HCT116 (cell line): ENCODE results near the gene BTBD9. TPM values are rescaled to one million over a fixed set of nuclear protein-coding genes. Genes with fewer than 3 reads are reported as not detected.

ENCODE experiments used
- ATAC-seq: fragments of 200-7000 bp; cut with Tn5 transposase; 2 replicates; pipeline ENCODE4 v1.9.1; 2020; ENCODE audit warnings: mild to moderate bottlenecking, moderate library complexity
- BruUV-seq: library from RNA; stranded (reverse); fragments of 400-500 nt; replicated peaks from 2 replicates; lab custom pipeline; 2021; lab: Mats Ljungman, UMichigan
- CTCF ChIA-PET: fragments of 300-600 bp; sonication (Branson Sonifier 250); formaldehyde crosslinking; loops from one replicate; lab custom pipeline; 2021; ENCODE audit warnings: antibody characterized with exemption; lab: Charles Lee
- POLR2A ChIA-PET: fragments of 300-600, 350-600 bp; sonication (Branson Sonifier 250); formaldehyde crosslinking; loops from one replicate; lab custom pipeline; 2021; ENCODE audit warnings: antibody characterized with exemption; lab: Charles Lee
- RAD21 ChIA-PET, 2 experiments: fragments of 300-600 bp; sonication (Branson Sonifier 250); formaldehyde crosslinking; loops; one replicate each; lab custom pipeline; 2023; ENCODE audit warnings: low total read pairs in 2 of 2; ENCODE audit not compliant: uncharacterized antibody in 2 of 2, unreplicated experiment in 2 of 2, low non-redundant PET in 1 of 2; lab: Charles Lee
- DNase-seq: peaks from one replicate; pipeline ENCODE4 v3.0.0-alpha.2; 2010; ENCODE audit warnings: low read depth, low spot score
- H2AFZ ChIP-seq: fragments of 200-600 bp; shearing (Covaris generic), sonication (generic); 2 replicates; pipeline ENCODE4 v1.6.1; 2017; ENCODE audit warnings: low read depth, mixed run types, mixed read lengths, antibody characterized with exemption, low read length; ENCODE audit not compliant: poor library complexity, severe bottlenecking
- H3K27ac ChIP-seq: 2 replicates; pipeline ENCODE4 v1.5.1; 2012; ENCODE audit warnings: low read depth, low read length
- H3K27me3 ChIP-seq: fragments of 200-600 bp; sonication (generic); 2 replicates; pipeline ENCODE4 v1.6.1; 2016; ENCODE audit warnings: mixed run types, low read length, mixed read lengths; ENCODE audit not compliant: insufficient read depth
- H3K36me3 ChIP-seq, 2 experiments: fragments of 200-500 bp in 1 of 2; fragments of 200-600 bp in 1 of 2; sonication (Bioruptor generic) in 1 of 2; sonication (generic) in 1 of 2; 2 replicates each; pipeline versions ENCODE4 v1.5.1 to v1.6.1; 2014 to 2016; ENCODE audit warnings: low read length in 2 of 2, inconsistent platforms in 1 of 2, mixed read lengths in 1 of 2, mixed run types in 1 of 2; ENCODE audit not compliant: insufficient read depth in 2 of 2, control insufficient read depth in 1 of 2
- H3K4me1 ChIP-seq, 2 experiments: fragments of 200-600 bp in 1 of 2; sonication (generic) in 1 of 2; 2 replicates each; pipeline versions ENCODE4 v1.5.1 to v1.6.1; 2012 to 2017; ENCODE audit warnings: low read length in 2 of 2, inconsistent platforms in 1 of 2, mild to moderate bottlenecking in 1 of 2, mixed read lengths in 1 of 2, mixed run types in 1 of 2, moderate library complexity in 1 of 2; ENCODE audit not compliant: insufficient read depth in 2 of 2, control insufficient read depth in 1 of 2
- H3K4me2 ChIP-seq: fragments of 200-600 bp; sonication (generic); 2 replicates; pipeline ENCODE4 v1.6.1; 2017; ENCODE audit warnings: mixed run types, low read length, mixed read lengths
- H3K4me3 ChIP-seq, 2 experiments: fragments of 200-600 bp in 1 of 2; sonication (generic) in 1 of 2; replicated peaks in 1 of 2; 2 replicates each; pipeline ENCODE4 v1.5.1; 2011 to 2016; ENCODE audit warnings: low read length in 2 of 2, control low read depth in 1 of 2, low read depth in 1 of 2, mild to moderate bottlenecking in 1 of 2, mixed read lengths in 1 of 2, mixed run types in 1 of 2
- H3K79me2 ChIP-seq: fragments of 200-600 bp; sonication (generic); 2 replicates; pipeline ENCODE4 v1.6.1; 2017; ENCODE audit warnings: mild to moderate bottlenecking, mixed run types, low read length, moderate library complexity, mixed read lengths; ENCODE audit not compliant: insufficient read depth
- H3K9ac ChIP-seq: fragments of 200-600 bp; sonication (generic); 2 replicates; pipeline ENCODE4 v1.6.1; 2016; ENCODE audit warnings: low read length, mixed read lengths
- H3K9me2 ChIP-seq: fragments of 200-600 bp; sonication (generic), shearing (Covaris generic); 2 replicates; pipeline ENCODE4 v1.6.1; 2017; ENCODE audit warnings: mixed run types, mild to moderate bottlenecking, moderate library complexity; ENCODE audit not compliant: insufficient read depth
- H3K9me3 ChIP-seq, 2 experiments: fragments of 200-500 bp in 1 of 2; fragments of 200-600 bp in 1 of 2; sonication (Bioruptor generic) in 1 of 2; sonication (generic) in 1 of 2; 2 replicates each; pipeline ENCODE4 v1.6.1; 2014 to 2017; ENCODE audit warnings: low read length in 2 of 2, mixed read lengths in 2 of 2, inconsistent platforms in 1 of 2, low read depth in 1 of 2, mild to moderate bottlenecking in 1 of 2, mixed run types in 1 of 2, moderate library complexity in 1 of 2; ENCODE audit not compliant: control insufficient read depth in 1 of 2, insufficient read depth in 1 of 2
- H4K20me1 ChIP-seq: fragments of 200-600 bp; sonication (generic), shearing (Covaris generic); 2 replicates; pipeline ENCODE4 v1.6.1; 2017; ENCODE audit warnings: mixed run types, mild to moderate bottlenecking, moderate library complexity; ENCODE audit not compliant: insufficient read depth
- REST ChIP-seq: IDR thresholded peaks from 2 replicates; pipeline ENCODE4 v1.6.1; 2012; ENCODE audit warnings: low read depth
- SP1 ChIP-seq: IDR thresholded peaks from 2 replicates; pipeline ENCODE4 v1.6.1; 2012; ENCODE audit warnings: low read depth
- ZFX ChIP-seq: fragments of 450-650 bp; IDR thresholded peaks from 2 replicates; pipeline ENCODE4 v1.6.1; 2017
- intact Hi-C: fragments of 100-400 bp; cut with micrococcal nuclease; formaldehyde crosslinking; loops from 2 replicates; pipeline ENCODE4 v1.10.0; 2022
- total RNA-seq: library from RNA; stranded (reverse); gene quantifications from one replicate; pipeline ENCODE4 v1.2.1, GENCODE V29; 2021; ENCODE audit not compliant: unreplicated experiment
- TF ChIP-seq, protein P1 (sequence below), 3 experiments: fragments of 200-600 bp in 1 of 3; sonication (generic) in 1 of 3; IDR thresholded peaks in 2 of 3; conservative IDR thresholded peaks in 1 of 3; 2 replicates each; pipeline ENCODE4 v1.5.1; 2012 to 2017; ENCODE audit warnings: low read depth in 2 of 3, low read length in 2 of 3, antibody characterized with exemption in 1 of 3, borderline replicate concordance in 1 of 3, control low read depth in 1 of 3, mild to moderate bottlenecking in 1 of 3, mixed read lengths in 1 of 3, mixed run types in 1 of 3, moderate library complexity in 1 of 3; ENCODE audit not compliant: insufficient read depth in 1 of 3
- TF ChIP-seq, protein P2 (sequence below): IDR thresholded peaks from 2 replicates; pipeline ENCODE4 v1.6.1; 2011; ENCODE audit warnings: mild to moderate bottlenecking, low read length, moderate library complexity; ENCODE audit not compliant: insufficient replicate concordance; ENCODE audit errors: extremely low read depth
- TF ChIP-seq, protein P3 (sequence below): IDR thresholded peaks from 2 replicates; pipeline ENCODE4 v1.6.1; 2012

BTBD9 gene
- total RNA-seq, 1 experiment from 2014 or later = 10.9 TPM

DNA sequence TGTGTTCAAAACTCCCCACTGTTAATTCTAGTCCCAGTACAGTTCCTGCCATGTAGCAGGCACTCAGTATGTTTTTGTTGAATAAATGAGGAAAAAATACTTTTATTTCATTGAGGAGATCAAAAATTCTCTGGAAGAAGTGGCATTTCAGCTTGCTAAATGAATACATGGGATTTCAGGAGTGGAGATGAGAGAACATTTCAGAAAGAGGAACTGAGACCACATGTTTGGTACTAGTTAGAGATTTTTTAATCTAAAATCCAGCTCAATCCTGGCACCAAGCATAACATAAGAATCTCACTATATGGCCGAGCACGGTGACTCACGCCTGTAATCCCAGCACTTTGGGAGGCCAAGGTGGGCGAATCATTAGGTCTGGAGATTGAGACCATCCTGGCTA is 75.4 kb downstream of the BTBD9 start:
- Histone ChIP-seq H3K9ac (no peak overlapping the region), H3K79me2 (no peaks in the 10 kb centered on the region), H3K4me1 (peaks cover 0 to 7% of the 10 kb centered on the region in 2 experiments; a peak in 2 of 4 replicates), H3K36me3 (no peaks in the 10 kb centered on the region), H3K4me2 (no peak overlapping the region)
- TF ChIP-seq ZFX = no peak
- TF ChIP-seq, protein P1, sequence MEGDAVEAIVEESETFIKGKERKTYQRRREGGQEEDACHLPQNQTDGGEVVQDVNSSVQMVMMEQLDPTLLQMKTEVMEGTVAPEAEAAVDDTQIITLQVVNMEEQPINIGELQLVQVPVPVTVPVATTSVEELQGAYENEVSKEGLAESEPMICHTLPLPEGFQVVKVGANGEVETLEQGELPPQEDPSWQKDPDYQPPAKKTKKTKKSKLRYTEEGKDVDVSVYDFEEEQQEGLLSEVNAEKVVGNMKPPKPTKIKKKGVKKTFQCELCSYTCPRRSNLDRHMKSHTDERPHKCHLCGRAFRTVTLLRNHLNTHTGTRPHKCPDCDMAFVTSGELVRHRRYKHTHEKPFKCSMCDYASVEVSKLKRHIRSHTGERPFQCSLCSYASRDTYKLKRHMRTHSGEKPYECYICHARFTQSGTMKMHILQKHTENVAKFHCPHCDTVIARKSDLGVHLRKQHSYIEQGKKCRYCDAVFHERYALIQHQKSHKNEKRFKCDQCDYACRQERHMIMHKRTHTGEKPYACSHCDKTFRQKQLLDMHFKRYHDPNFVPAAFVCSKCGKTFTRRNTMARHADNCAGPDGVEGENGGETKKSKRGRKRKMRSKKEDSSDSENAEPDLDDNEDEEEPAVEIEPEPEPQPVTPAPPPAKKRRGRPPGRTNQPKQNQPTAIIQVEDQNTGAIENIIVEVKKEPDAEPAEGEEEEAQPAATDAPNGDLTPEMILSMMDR (IDR thresholded peaks at IDR 0.05 in 2 of 3, conservative IDR thresholded peaks at IDR 0.05 in 1 of 3; ENCODE audit: borderline replicate concordance in 1 of 3, insufficient read depth in 1 of 3, low read depth in 2 of 3, low read length in 2 of 3) = no peak
- TF ChIP-seq, protein P2, sequence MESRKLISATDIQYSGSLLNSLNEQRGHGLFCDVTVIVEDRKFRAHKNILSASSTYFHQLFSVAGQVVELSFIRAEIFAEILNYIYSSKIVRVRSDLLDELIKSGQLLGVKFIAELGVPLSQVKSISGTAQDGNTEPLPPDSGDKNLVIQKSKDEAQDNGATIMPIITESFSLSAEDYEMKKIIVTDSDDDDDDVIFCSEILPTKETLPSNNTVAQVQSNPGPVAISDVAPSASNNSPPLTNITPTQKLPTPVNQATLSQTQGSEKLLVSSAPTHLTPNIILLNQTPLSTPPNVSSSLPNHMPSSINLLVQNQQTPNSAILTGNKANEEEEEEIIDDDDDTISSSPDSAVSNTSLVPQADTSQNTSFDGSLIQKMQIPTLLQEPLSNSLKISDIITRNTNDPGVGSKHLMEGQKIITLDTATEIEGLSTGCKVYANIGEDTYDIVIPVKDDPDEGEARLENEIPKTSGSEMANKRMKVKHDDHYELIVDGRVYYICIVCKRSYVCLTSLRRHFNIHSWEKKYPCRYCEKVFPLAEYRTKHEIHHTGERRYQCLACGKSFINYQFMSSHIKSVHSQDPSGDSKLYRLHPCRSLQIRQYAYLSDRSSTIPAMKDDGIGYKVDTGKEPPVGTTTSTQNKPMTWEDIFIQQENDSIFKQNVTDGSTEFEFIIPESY = no peak
- no peak for TF ChIP-seq SP1
- TF ChIP-seq REST = no peak
- TF ChIP-seq, protein P3, sequence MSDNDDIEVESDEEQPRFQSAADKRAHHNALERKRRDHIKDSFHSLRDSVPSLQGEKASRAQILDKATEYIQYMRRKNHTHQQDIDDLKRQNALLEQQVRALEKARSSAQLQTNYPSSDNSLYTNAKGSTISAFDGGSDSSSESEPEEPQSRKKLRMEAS = no peak
- TF ChIP-seq, all 23 proteins: peak for 0
- no peak overlapping the region for H3K27ac ChIP-seq
- ChIA-PET RAD21 (no interaction called here), POLR2A (no interaction called here), CTCF (no interaction called here)
- no peak overlapping the region for H2AFZ ChIP-seq
- no peaks in the 10 kb centered on the region for H3K27me3 ChIP-seq
- no peaks in the 10 kb centered on the region for H3K9me3 ChIP-seq
- no peaks in the 10 kb centered on the region for H4K20me1 ChIP-seq
- ATAC-seq (no peak), DNase-seq (no peak)
- no peak overlapping the region for H3K4me3 ChIP-seq
- intact Hi-C loops = no loop called here
- no peaks in the 10 kb centered on the region for H3K9me2 ChIP-seq
- no TSS peak for BruUV-seq
